GM12864 (cell line): ENCODE measurements around the gene IKZF2.

Experiments
- DNase-seq: peaks from one replicate; pipeline ENCODE4 v3.0.0-alpha.2; 2011; ENCODE audit warnings: low read depth
- H3K4me3 ChIP-seq: 2 replicates; pipeline ENCODE4 v1.5.1; 2011; ENCODE audit warnings: mild to moderate bottlenecking, low read depth, low read length, control low read depth
- CTCF ChIP-seq: IDR thresholded peaks from 2 replicates; pipeline ENCODE4 v1.5.1; 2011; ENCODE audit warnings: low read depth, mild to moderate bottlenecking, moderate library complexity, low read length, control low read depth, inconsistent platforms; ENCODE audit errors: missing control alignments

IKZF2 gene

GRCh38 chr2:213018340-213018901 is 133.0 kb downstream of the IKZF2 start:
- no peak for TF ChIP-seq CTCF
- H3K4me3 ChIP-seq, result peak overlapping the region; percentile 66
- DNase-seq, result no peak

GRCh38 chr2:213017404-213017803 is 134.0 kb downstream of the IKZF2 start:
- TF ChIP-seq CTCF, result no peak
- no peak for DNase-seq
- H3K4me3 ChIP-seq, result no peak overlapping the region

GRCh38 chr2:213016984-213017351 is 134.4 kb downstream of the IKZF2 start:
- peak overlapping the region; percentile 12; the same call in 1 of the 2 replicates for H3K4me3 ChIP-seq
- TF ChIP-seq CTCF, result no peak
- DNase-seq, result no peak

- no peak for DNase-seq
- peak overlapping the region; percentile 12; the same call in 1 of the 2 replicates for H3K4me3 ChIP-seq
- no peak for TF ChIP-seq CTCF
Observed at GRCh38 chr2:213016166-213016983, 135.0 kb downstream of the IKZF2 start.

GRCh38 chr2:213015387-213016165 is 135.8 kb downstream of the IKZF2 start:
- DNase-seq, result peak; percentile 95
- peak overlapping the region; percentile 19; the same call in 1 of the 2 replicates for H3K4me3 ChIP-seq
- TF ChIP-seq CTCF, result no peak

- no peak overlapping the region for H3K4me3 ChIP-seq
- no peak for DNase-seq
- TF ChIP-seq CTCF, result no peak
Observed at GRCh38 chr2:213013979-213014378, 137.4 kb downstream of the IKZF2 start.
